HG03575 (cell line): ENCODE measurements around the gene RAB36.

ENCODE experiments used
- ATAC-seq: cut with Tn5 transposase; IDR thresholded peaks from one replicate; pipeline ENCODE4 v1.9.1; 2021; ENCODE audit not compliant: unreplicated experiment, insufficient number of reproducible peaks, low FRiP score; ENCODE audit errors: extremely low read depth

Gene RAB36, protein sequence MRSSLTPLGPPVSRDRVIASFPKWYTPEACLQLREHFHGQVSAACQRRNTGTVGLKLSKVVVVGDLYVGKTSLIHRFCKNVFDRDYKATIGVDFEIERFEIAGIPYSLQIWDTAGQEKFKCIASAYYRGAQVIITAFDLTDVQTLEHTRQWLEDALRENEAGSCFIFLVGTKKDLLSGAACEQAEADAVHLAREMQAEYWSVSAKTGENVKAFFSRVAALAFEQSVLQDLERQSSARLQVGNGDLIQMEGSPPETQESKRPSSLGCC

DNA sequence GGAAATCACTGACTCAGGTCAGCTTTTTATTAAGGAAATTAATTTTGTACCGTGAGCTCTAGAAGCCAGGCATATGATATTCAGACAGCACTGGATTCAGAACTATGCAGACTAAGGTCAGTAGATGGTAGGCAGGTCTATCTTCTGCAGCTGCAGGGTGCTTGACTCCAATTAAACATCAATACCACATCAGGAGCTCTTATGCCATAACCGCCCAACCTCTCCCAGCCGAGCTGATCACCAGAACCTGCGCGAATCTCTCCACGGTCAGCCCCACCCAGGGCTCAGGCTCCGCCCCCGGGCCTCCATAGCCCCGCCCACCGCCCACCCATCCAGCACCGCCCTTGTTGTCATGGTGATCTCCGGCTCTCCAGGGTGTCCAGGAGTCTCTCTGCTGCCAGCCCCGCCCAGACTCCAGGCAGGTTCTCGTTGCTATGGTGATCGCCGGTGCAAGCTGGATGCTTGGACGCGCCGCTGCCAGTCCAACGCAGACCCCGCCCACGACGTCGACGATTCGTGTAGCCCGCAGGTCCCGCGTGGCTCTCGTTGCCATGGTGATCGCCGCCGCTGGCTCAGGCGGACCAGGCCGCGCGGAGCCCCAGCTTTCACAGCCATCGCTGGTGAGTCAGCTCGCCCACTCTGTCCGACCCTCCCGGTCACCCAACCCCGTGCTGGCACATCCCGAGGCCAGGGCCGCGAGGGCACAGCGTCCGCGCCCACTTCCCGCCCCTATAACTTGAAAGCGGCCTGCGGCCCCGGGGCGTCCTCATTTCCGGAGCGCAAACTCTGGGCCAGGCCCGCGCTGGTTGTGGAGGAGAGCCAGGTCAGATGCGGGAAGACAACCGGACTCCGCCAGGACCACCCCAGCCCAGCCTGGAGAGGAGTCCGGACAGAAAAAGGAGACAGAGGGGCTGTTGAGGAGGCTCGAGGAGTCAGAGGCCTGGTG lies at the start of gene RAB36:
Gene RAB36, plus strand, starts transcription at position 546 of the 946 bp plus-strand sequence. CDS start 1,140 bp downstream, outside the sequence.
- ATAC-seq = no peak

DNA sequence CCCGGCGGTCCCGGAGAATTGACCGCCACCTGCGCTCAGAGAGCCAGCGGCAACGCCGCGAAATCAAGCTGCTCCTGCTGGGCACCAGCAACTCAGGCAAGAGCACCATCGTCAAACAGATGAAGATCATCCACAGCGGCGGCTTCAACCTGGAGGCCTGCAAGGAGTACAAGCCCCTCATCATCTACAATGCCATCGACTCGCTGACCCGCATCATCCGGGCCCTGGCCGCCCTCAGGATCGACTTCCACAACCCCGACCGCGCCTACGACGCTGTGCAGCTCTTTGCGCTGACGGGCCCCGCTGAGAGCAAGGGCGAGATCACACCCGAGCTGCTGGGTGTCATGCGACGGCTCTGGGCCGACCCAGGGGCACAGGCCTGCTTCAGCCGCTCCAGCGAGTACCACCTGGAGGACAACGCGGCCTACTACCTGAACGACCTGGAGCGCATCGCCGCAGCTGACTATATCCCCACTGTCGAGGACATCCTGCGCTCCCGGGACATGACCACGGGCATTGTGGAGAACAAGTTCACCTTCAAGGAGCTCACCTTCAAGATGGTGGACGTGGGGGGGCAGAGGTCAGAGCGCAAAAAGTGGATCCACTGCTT lies 49.4 kb upstream of the RAB36 start:
- no peak for ATAC-seq

DNA sequence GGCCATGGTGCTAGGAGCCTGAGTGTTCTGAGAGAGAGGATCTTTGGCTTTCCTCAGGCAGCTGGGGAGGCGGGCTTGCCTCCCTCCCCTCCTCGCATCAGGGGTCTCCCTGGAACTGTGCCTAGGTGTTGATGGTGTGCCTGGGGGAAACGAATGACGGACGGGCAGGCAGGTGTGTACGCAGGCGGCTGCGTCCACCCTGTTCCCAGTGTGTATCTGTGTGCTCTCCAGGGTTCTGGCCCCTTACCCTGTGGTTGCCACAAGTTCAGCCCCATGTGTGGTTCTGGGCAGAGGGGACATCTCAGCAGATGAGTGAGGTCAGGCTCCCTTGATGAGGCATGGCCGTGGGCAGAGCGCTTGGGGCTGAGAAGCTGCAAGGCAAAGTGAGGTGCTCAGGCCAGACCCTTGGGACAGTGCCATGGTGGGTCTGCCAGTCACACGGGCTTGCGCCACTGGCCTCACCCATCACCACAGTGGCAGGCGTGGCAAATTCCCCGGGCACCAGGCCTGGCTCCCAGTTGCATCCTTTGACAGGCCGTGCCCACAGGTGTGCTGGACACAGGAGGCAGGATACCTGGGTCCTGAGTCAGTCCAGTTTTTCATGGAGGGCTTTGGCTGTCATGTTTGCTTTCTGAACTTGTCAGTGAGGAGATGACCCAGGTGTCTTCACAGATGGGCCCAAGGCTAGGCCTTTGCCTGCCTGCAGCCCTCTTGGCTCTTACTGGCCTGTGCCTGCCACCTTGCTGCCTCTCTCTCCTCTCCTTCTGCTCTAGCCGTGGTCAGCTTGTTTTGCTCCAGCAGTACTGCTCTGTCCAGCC lies 47.7 kb upstream of the RAB36 start:
- no peak for ATAC-seq

DNA sequence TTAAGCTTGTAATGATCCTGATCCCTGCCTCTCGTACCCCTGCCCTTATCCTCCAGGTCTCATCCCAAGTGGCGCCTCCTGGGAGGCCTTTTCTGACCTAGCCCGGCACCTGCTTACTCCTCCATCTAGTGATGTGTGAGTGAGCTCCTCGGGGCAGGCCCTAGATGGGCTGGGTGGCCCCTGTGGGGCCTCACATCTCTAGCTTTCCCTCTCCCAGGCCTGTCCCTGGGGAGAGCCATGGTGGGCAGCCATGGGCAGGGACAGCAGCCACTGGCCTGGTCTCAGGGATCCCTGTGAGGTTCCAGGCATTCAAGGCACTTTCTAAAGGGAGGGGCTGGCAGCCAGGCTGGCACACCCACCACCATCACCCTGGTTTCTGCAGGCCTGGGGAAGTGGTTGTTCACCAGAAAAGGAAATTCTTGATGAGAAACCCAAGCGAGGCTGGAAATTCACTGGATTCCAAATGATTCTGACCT lies 47.0 kb upstream of the RAB36 start:
- ATAC-seq = no peak

DNA sequence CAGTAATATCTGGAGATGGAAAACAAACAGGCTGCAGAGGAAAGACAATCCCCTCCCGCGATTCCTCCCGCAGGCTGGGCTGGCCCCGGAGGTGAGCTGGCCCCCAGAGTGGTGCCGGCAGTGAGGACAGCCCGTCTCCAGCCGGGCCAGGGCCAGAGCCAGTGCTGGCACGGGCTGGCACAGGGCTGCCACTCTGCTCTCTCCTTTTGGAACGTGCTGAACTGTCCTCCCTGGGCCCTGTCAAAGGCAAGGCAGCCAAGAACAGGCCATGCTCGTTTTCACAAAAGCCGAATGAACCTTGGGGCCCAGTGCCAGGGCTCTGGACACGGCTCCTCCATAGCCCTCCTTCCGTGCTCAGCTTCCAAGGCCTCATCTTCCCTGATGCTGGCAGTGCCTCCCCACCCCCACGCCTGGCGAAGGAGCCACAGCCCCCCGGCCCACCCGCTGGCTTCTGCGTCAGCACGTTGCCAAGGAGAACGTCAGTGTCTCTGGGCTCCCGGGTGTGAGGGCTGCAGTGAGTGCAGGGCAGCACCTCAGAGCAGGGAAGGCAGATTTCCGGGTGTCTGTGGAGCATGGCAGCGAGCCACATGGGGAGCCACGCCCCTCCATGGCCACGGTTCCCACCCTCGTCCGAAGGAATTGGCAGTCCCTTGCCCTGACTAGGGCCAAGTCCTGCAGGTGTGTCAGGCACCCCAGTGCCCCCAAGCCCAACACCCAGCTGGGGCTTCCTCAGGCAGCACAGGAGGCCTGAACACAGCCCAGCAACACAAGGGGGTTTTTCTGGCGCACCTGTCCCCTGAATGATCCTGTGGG lies 46.4 kb upstream of the RAB36 start:
- no peak for ATAC-seq

DNA sequence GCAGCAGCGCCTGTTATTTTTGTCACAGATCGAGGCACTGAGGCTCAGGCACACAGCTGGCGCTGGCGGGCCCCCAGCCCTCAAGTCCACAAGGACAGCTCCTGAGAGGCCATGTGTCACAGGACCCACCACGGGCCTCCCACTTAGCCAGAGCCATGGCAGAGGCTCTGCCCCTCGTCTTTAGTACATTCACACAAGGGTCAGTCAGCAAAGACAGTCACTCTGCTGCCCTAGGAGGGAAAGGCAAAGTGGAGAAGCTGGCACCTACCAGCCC lies 45.8 kb upstream of the RAB36 start:
- no peak for ATAC-seq

DNA sequence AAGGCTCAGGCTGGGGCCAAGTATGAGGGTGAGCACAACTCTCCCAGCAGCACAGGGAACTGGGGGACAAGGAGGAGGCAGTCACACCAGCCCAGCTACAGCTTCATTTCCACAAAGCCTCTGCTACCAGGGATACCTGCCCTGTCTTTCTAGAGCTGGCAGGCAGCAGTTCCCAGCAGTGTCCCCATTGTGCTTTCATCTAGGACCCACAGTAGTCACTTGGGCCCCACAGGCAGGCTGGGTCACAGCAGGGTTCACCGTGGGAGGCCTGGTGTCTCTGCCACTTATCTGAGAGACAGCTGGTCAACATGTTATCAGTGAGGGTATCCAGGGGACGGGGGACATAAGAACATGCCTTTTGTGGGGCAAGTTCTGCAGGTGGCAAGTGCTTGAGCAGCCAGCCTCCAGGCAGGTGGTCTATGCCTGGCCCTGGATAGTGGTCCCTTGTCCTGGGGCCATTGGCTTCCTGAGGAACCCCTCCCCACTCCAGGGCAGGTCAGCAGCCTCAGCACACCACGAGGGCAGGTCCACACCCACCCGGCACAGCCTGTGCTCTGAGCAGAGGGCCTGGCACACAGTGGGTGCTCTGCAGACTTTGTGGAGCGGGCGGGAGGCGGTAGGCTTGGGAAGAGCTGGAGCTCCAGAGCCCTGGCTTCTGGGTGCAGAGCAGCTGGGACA lies 45.0 kb upstream of the RAB36 start:
- no peak for ATAC-seq

DNA sequence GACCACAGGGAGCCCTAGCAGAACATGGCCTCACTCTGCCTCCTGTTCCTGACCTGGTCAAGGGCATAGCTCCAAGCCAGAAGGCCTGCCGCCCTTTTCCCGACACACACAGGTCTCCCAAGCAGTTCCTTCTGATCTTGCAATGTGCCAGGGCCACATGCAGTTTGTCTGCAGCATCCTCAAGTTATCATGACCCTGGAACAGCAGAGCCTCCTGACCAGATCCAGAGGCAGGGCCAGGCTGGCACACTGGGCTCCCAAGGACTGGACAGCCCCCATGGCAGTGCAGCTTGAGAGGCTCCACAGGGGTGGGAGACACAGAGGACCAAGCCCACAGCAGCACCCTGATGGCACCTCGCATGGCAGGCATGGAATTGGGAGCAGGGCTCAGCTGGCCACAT lies 43.8 kb upstream of the RAB36 start:
- no peak for ATAC-seq

DNA sequence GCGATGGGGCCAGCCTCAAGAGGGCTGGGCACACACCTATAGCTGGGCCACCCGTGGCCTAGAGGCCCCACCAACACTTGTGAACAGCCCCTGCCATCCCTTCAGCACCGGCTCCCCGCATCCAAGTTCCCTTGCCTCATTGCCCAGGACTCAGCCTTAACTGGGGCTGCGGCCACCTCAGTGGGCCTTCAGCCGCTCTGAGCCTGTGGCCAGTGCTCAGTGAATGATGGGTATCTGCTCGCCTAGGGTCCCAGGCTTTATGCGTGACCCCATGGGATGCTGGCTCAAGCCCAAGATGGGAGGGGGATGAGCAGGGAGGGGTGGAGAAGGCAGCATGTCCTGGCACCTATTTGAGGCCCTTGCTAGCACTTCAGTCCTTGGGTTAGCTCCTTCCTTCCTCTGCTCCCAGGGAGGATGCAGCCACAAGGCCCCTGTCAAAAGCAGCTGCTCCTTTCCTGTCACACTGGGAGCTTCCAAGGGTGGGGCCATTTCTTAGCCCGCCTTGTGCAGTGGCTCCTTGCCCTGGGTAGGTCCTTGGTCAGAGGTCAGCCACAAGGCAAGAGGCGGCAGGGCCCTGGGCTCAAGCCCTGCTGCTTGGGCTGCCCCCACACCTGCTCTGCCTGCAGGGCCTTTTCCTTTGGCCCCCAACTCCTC lies 43.1 kb upstream of the RAB36 start:
- no peak for ATAC-seq

DNA sequence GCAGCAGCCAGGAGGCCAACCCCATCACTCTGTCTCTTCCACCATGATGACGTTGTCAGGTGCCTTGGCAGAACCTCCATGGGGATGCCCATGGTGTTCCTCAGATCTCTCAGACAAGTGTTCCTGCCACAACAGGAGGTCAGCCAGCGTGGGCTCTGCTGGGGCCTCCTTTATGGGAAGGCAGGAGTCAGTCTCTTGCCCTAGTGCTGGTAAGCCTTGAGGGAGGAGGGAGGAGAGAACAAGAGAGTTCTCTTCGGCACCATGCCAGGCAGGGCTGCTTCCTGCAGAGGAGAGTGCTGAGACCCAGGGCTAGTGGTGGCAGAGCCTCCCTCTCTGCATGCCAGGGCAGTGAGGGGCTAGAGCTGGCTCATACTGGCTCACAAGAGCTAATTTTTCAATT lies 42.5 kb upstream of the RAB36 start:
- ATAC-seq = no peak

DNA sequence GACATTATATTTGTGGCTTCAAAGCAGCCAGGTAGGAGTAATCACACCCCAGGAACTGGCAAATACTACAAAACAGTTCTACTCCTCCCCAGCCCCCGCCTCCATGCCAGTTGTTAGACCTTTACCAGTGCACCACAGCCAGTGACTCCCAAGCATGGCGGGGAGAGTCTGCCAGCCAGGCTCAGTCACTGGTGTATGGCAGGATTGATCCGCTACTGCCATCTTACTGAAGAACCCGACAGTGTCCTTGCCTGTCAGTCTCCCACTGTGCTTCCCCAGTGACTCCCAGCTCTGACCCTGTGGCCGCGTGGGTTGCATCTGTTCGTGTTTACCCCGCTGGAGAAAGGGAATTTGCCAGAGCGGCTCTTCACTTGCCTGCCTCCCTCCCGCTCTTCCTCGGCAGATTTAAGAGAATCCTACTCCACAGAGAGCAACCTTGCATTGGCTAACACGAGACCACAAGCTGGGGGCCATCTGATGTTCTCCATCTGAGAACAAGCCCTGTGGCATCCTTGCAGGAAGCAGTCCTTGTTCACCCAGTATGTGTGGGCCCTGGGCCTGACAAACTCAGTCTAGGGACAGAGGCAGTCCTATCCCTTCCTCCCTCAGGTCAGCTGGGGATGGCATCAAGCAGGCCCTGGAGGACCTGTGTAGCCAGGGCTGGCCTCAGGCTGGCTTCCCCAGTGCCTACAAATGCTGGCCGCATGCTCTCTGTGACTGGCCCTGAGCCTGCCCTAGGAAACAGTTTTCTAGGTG lies 41.9 kb upstream of the RAB36 start:
- no peak for ATAC-seq

DNA sequence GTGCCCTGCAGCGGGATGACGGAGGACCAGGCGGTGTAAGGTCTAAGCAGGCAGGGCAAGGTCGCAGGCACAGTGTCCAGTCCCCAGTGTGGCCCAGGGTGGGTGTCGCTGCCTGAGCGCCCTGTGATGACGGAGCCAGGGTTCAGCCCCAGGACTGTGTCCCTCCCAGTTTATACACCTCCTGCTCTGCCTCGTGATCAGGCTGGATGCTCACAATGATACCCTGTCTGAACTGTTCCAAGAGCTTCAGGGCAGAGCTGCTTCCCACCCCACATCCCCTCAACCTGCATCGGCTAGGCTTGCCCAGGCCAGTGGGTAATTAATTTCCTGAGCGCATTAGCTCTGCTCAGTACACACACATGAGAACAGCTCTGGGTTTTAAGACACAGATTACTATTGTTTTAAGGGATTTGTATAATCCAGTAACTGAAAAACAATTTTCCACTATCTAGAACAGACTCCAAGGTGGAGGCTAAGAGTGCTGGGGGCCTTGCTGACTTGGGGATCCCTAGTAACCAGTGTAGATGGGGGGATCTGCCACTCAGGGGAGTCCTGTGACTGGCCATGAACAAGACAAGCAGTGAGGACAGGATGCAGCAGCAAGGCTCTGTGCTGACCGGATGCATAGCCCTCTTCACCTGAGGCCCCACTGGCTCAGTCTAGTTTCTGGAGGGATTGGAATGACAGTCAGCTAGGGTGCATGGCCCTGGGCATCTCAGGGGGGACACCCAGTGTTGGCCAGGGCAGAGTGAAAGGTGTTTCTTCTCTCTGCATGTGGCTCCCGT lies 40.9 kb upstream of the RAB36 start:
- no peak for ATAC-seq

DNA sequence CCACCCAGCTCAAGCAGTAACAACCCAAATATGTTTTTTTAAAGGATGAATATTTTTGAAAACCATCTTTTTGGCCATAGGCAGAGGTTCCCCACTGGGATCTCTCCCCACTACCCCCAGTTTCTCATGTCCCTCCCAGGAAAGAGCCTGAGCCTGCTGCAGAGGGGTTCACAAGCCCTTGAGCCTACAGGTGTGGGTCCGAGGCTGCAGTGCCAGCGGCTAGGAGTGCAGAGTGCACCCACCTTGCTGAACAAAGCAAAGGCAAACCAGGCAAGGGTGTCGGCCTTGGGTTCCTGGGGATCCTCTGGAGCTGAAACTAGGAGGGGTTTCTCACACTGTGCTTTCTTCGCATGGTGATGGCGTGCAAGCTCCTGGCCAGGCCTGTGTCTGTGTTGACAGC lies 40.0 kb upstream of the RAB36 start:
- ATAC-seq = no peak

DNA sequence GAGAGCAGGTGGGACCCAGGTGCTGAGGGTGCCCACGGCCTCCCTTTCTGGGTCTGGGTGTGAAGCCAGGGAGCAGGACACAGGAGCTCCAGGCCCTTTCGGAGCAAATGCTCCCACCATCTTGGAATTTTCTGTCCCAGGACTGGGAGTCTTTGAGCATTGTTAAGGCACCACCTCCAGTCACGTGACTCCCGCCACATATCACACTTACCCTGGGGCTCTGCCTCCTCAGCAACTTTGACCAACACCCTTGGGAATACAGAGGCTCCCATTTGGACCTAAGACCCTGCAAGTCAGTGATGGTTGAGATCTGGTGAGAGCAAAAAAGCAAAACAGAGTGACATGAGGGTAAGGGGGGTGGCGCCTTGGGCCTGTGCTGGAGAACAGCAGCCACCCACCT lies 39.4 kb upstream of the RAB36 start:
- ATAC-seq = no peak

DNA sequence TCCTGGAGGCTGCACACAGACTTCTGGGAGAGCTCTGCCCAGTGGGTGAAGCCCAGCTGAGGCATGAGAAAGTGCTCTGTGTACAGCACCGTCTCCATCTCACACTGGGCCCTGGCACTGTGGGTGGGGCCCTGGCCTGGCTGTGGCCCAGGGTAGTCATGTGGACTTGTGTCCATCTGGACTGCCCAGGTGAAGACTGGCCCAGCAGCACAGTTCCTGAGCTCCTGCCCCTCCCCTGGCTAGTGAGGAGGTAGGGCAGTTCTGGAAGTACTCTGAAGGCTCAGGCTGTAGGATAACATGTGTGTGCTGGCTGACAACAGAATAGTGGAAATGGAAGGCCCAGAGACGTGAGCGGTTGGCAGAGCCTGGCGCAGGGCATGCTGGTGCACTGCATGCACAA lies 38.9 kb upstream of the RAB36 start:
- no peak for ATAC-seq

DNA sequence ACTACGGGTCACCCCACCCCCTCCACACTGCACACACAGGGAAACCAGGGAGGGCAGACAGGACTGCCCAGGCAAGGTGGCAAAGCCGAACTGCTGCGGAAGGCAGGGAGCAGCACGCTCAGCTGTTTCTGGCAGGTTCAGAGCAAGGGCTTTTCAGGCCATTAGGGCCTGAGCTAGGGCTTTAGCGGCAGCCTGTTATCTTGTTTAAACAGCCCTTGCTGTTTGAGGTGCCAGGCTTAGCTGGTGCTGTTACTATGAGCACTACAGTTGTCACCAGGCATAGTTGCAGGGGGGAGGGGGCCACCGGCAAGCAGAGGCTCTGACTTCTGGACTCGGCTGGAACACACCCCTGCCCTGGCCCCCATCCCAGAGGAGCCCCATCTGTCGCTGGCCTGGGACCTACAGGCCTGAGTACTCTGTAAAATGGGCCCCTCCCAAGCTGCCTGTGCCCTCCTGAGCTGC lies 38.3 kb upstream of the RAB36 start:
- ATAC-seq = no peak
